GM13977 (cell line): ENCODE results near the gene ADD3.
"Not testable (repeated sequence)": the region's sequence is repeated elsewhere in the genome, so short reads cannot be mapped to it uniquely, and the experiment has no call there.

Experiments
- DNase-seq: peaks from one replicate; pipeline ENCODE4 v3.0.0; 2012; ENCODE audit warnings: low spot score
- CTCF ChIP-seq: IDR thresholded peaks from 2 replicates; pipeline ENCODE4 v1.5.1; 2012; ENCODE audit warnings: mild to moderate bottlenecking, control low read depth; ENCODE audit not compliant: insufficient read depth; ENCODE audit errors: extremely low read depth, missing control alignments
- in situ Hi-C: fragments of 300-500 bp; cut with MboI; formaldehyde crosslinking; loops from one replicate; pipeline ENCODE4 v1.12.0; 2022; ENCODE audit warnings: low sequenced_read_pairs, low pct_unique_long_range_greater_than_20kb, mixed read lengths, inconsistent platforms; ENCODE audit not compliant: unreplicated experiment

Gene ADD3

GRCh38 chr10:110118891-110119621 is 111.3 kb downstream of the ADD3 start:
- no peak for TF ChIP-seq CTCF
- DNase-seq = no peak
- in situ Hi-C loops = no loop called here

- no peak for DNase-seq
- in situ Hi-C loops = no loop called here
- TF ChIP-seq CTCF = no peak
These were observed 115.8 kb downstream of the ADD3 start for GRCh38 chr10:110123594-110123993.

GRCh38 chr10:110129490-110129889 is 121.7 kb downstream of the ADD3 start:
- TF ChIP-seq CTCF = no peak
- in situ Hi-C loops = loop anchor here (25.0 kb wide), 1 partner anchor 433 kb away; the partner anchor contains the start of gene SMC3
- no peak for DNase-seq

GRCh38 chr10:110134917-110135316 is 127.1 kb downstream of the ADD3 start:
- DNase-seq = no peak
- in situ Hi-C loops = loop anchor here (5.0 to 25.0 kb wide), 3 partner anchors 142 to 427 kb away; partner anchors contain the start of gene SMC3
- TF ChIP-seq CTCF = no peak

- in situ Hi-C loops = loop anchor here (5.0 to 25.0 kb wide), 3 partner anchors 141 to 426 kb away; partner anchors contain the start of gene SMC3
- not testable (repeated sequence) for DNase-seq
These were observed 128.1 kb downstream of the ADD3 start for GRCh38 chr10:110135836-110136235.

- in situ Hi-C loops = loop anchor here (5.0 to 25.0 kb wide), 3 partner anchors 140 to 425 kb away; partner anchors contain the start of gene SMC3
- peak; percentile 57 for DNase-seq
- peak; percentile 71 for TF ChIP-seq CTCF
These were observed 129.4 kb downstream of the ADD3 start for GRCh38 chr10:110137142-110137545.

GRCh38 chr10:110138197-110138812 is 130.5 kb downstream of the ADD3 start:
- in situ Hi-C loops = loop anchor here (5.0 to 25.0 kb wide), 3 partner anchors 139 to 424 kb away; partner anchors contain the start of gene SMC3

More at GRCh38 chr10:110138197-110138812, 130.5 kb downstream of the ADD3 start:
- peak; percentile 65 for DNase-seq
- TF ChIP-seq CTCF = peak; percentile 43
